NCI-H187 treated with DMSO at 0.1 percent for 48 hours (cell line): ENCODE measurements around the gene SGMS2.
"Not testable (repeated sequence)": the region's sequence is repeated elsewhere in the genome, so short reads cannot be mapped to it uniquely, and the experiment has no call there.

Experiments
- DNase-seq: peaks from one replicate; lab custom pipeline; 2025; lab: John Stamatoyannopoulos, UW

Gene SGMS2

GRCh38 chr4:107913283-107913899 is 88.7 kb downstream of the SGMS2 start:
- DNase-seq = no peak

- DNase-seq = no peak
Measured at GRCh38 chr4:107915220-107915619, 90.5 kb downstream of the SGMS2 start.

- DNase-seq = no peak
Measured at GRCh38 chr4:107916623-107917022, 91.9 kb downstream of the SGMS2 start.

GRCh38 chr4:107917500-107917899 is 92.8 kb downstream of the SGMS2 start:
- no peak for DNase-seq

GRCh38 chr4:107922486-107923473 is 98.0 kb downstream of the SGMS2 start:
- DNase-seq = no peak

- not testable (repeated sequence) for DNase-seq
Measured at GRCh38 chr4:107925713-107926112, 101.0 kb downstream of the SGMS2 start.

- DNase-seq = not testable (repeated sequence)
Measured at GRCh38 chr4:107926875-107927274, 102.1 kb downstream of the SGMS2 start.

DNA sequence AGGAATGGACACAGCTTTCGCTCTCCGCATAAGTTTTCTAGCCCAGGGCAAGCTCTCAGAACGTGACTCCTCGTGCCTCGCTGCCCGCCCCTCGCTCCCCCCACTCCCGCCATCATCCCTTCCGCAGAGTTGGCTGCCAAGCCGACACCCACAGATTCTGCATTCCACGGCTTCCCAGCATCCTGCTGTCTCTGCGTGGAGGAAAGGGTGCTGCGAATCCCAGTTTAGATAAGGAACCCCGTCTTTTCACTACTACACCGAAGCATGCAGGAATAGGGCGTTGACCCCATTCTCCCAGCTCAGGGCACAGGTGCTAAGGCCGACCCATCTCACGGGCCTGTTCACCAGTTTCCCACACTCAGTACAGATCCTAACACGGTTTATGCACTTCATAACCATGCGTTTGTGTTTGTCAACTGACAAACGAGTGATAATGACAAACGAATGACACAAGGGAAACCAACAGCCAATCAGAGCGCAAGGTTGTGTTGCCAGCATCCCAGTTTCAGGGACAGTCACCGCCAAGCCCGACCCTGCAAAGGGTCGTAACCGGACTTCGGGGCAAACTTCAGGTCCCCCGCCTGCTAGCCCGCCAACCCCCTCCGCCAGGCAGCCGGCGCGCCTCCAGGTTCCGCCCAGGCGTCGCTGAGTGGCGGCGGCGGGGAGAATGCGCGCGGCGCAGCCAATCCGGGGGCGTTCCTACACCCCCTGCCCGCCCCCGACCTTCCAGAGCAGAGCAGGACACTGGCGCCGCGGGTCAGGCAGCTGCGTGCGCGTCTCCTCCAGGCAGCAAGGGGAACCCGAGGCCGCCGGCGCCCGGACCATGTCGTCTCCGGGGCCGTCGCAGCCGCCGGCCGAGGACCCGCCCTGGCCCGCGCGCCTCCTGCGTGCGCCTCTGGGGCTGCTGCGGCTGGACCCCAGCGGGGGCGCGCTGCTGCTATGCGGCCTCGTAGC is 106.4 kb downstream of the SGMS2 start, which contains the start of gene CYP2U1:
Gene CYP2U1, plus strand, starts transcription at position 729 of the 954 bp plus-strand sequence. Its CDS starts 95 bp downstream, at position 824.
- DNase-seq = no peak

GRCh38 chr4:107931775-107932321 is 107.1 kb downstream of the SGMS2 start:
- no peak for DNase-seq

- DNase-seq = no peak
Measured at GRCh38 chr4:107935246-107935645, 110.5 kb downstream of the SGMS2 start.

DNA sequence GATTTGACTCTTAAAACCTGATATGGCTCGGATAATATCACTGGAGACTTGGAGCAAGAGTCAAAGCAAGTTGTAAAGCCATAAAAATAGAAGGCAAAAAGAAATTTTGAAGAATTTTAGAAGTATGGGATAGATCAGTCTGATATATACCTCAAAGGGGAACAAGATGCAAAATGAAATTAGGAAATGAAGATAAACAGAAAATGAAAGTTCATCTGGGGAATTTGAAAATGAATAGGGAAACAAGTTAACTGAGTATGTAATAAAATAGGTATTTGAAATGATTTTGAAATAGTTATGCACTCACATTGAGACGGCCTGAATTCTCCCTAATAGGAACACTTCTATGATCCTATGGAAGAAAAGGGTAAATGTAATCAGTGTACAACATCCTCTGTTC is 112.3 kb downstream of the SGMS2 start:
- DNase-seq = no peak

GRCh38 chr4:107939307-107939706 is 114.6 kb downstream of the SGMS2 start:
- DNase-seq = no peak

GRCh38 chr4:107945809-107946208 is 121.1 kb downstream of the SGMS2 start:
- DNase-seq = no peak

GRCh38 chr4:107950746-107951540 is 126.2 kb downstream of the SGMS2 start:
- DNase-seq = no peak

DNA sequence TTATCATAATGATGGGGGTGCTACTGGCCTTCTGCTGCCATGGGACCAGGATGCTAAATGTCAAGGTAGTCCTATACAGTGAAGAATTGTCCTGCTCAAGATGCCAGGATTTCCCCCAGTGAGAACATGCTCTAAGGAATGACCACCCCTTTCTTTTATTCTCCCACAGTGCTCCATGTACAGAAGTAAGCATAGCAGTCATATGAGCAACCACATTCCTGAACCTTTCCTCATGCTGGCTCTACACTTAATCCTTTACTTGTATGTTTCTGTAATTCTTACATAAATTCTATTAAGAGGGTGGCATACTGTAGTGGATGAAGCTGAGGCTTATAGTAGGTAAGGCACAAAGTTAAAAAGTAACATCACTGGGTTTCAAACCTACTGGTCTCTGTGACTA is 126.8 kb downstream of the SGMS2 start:
- no peak for DNase-seq

DNA sequence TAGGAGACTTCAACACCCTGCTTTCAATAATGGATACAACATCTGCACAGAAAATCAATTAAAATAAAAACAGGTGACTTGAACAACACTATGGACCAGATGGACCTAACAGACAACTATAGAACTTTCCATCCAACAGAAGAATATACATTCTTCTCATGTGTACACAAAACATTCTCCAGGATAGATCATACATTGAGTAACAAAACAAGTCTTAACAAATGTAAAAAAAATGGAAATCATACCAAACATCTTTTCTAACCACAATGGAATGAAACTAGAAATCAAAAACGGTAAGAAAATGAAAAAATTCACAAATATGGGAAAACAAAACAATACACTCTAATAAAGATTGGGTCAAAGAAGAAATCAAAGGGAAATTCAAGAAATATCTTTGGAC is 131.3 kb downstream of the SGMS2 start:
- no peak for DNase-seq
